Muscle of leg (tissue), 11 donors: ENCODE data around the gene EIF4G3. TPM values are rescaled to one million over a fixed set of nuclear protein-coding genes. Genes with fewer than 3 reads are reported as not detected.

Source experiments
- DNase-seq: peaks from one replicate; pipeline ENCODE4 v3.0.0; 2013
- H3K27ac ChIP-seq: one replicate; pipeline ENCODE4 v1.5.1; 2013; ENCODE audit warnings: mild to moderate bottlenecking, low read length, control low read depth
- H3K27me3 ChIP-seq: one replicate; pipeline ENCODE4 v1.6.1; 2013; ENCODE audit warnings: low read length; ENCODE audit not compliant: control insufficient read depth, insufficient read depth
- H3K36me3 ChIP-seq: one replicate; pipeline ENCODE4 v1.6.1; 2013; ENCODE audit warnings: low read length; ENCODE audit not compliant: control insufficient read depth, insufficient read depth
- H3K4me1 ChIP-seq: one replicate; pipeline ENCODE4 v1.6.1; 2013; ENCODE audit warnings: low read length; ENCODE audit not compliant: control insufficient read depth, insufficient read depth
- H3K4me3 ChIP-seq: one replicate; pipeline ENCODE4 v1.5.1; 2013; ENCODE audit warnings: low read length, control low read depth
- H3K9me3 ChIP-seq: replicated peaks from 2 replicates; pipeline ENCODE4 v1.6.1; 2013; ENCODE audit warnings: low read depth, low read length; ENCODE audit not compliant: control insufficient read depth
- WGBS: methylation state at CpG from one replicate; pipeline ENCODE4 v1.1.5; 2013; ENCODE audit warnings: missing lambda C conversion rate; ENCODE audit not compliant: insufficient coverage; 5-methylcytosine and 5-hydroxymethylcytosine counted together
- polyA plus RNA-seq, 8 donors: library from polyadenylated mRNA; unstranded; fragments of 120-200 nt; gene quantifications; one replicate each; pipeline versions ENCODE4 v1.2.1 to v1.2.3, GENCODE V29; 2013; ENCODE audit warnings: inconsistent platforms in 1 of 8, low replicate concordance in 1 of 8; ENCODE audit not compliant: insufficient read length in 8 of 8, insufficient read depth in 1 of 8
- total RNA-seq: library from RNA; stranded (reverse); fragments of 120-200 nt; gene quantifications from one replicate; pipeline ENCODE4 v1.2.4, GENCODE V29; 2013

Gene EIF4G3
- total and polyA plus RNA-seq, 9 donors, result 23.4 to 42.0 (median 34.0) TPM

DNA sequence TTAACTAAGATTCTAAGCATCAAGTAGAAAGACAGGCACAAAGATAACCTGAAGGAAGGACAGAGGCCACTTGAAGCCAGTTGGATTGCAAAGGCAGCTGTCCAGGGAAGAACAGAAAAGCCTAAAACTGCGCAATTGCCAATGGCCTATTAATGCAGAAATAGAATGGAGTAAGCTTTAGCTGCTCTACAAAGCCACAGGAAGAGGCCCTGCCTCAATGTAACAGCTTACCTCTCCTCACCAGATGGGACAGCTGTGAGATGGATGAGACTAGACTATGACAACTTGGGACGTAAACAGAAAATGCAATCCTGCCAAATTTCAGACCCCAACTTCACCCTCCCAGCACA lies 176.5 kb downstream of the EIF4G3 start:
- Histone ChIP-seq H3K36me3 (no peaks in the 10 kb centered on the region), H3K4me1 (peaks cover 2% of the 10 kb centered on the region), H3K27me3 (no peaks in the 10 kb centered on the region), H3K9me3 (no peaks in the 10 kb centered on the region), H3K4me3 (no peak overlapping the region), H3K27ac (no peak overlapping the region)
- WGBS, result no CpG with 5 or more reads among the region's 2 CpGs
- no peak for DNase-seq

DNA sequence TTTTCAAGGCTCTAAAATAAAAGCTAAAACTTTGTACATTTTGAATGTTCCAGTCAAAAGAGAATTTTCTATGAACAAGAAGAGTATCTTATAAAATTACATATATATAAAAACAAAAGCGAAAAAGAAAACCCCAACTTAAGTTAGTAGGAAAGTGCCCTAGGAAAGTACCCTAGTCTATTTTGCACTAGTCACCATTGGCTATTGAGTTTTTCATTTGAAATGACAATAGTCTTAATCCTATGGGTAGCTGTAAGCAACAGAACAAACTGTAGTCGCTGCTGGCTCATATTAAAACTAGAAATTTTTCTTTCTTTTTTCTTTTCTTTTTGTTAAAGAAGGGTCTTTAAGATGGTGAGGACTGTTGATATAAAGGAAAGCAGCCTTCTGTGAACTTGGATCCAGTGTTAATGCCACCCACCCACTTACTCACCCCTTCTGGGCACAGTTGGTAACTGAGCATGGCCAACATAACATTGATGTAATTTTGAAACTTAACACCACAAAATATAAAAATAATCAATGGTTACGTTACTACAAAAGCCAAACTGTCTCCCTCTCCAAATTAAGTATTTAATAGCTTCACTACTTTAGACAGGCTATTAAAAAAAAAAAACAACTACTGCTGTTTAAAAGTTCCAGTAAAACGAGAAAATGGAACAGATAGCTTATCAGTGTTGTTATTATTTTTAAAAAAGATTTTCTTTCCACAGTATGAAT lies 177.0 kb downstream of the EIF4G3 start:
- Histone ChIP-seq H3K27me3 (no peaks in the 10 kb centered on the region), H3K9me3 (no peaks in the 10 kb centered on the region), H3K4me1 (peaks cover 2% of the 10 kb centered on the region), H3K36me3 (no peaks in the 10 kb centered on the region), H3K27ac (no peak overlapping the region), H3K4me3 (no peak overlapping the region)
- DNase-seq, result no peak
- WGBS, result no CpG with 5 or more reads among the region's 4 CpGs

DNA sequence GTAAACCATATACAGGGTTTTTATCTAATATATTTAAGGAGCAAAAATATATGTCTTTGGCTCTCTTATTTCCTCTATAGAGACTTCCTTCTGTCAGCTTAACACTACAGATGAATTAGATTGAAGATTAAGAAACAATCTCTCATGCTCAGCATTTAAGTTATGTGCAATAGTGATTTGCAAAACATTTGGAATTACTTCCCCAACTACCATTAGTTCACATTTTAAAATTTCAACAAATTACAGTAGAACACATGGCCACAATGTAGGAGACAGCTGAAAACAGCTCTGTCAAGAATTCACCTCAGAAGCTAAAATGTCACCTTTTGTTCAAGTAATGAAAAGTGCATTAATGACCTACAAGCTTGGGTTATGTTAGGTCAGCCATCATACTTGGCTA lies 177.9 kb downstream of the EIF4G3 start:
- H3K27ac ChIP-seq, result no peak overlapping the region
- H3K4me3 ChIP-seq, result no peak overlapping the region
- DNase-seq, result no peak
- no peaks in the 10 kb centered on the region for H3K27me3 ChIP-seq
- H3K36me3 ChIP-seq, result no peaks in the 10 kb centered on the region
- peaks cover 2% of the 10 kb centered on the region for H3K4me1 ChIP-seq
- no peaks in the 10 kb centered on the region for H3K9me3 ChIP-seq

DNA sequence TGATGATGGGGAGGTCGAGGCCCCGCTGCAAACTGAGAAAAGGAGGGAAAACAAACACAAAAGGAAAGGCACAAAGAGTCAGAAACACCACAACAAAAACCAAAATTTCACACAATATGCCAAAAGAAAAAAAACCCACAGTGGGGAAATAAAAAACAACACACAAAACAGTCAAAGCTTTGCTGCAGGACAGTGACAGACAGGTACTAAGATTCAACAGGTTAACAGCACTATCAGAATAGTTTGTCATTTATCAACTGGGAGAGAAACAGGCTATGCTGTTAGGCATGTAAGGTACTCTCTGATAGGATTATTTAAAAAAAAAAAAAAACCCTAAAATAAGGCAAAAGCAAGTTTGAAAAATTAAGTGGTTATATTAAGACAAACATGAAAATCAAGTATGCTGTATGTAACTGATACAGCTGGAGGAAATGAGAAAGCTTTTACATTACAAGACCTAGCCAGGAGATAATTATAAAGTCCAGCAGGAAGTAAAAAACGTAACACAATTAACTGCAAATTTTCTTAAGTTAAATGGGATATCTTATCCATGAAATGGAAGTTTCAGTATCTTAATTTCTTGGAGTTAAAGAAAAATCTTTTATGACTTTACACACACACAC lies 179.0 kb downstream of the EIF4G3 start:
- DNase-seq, result no peak
- no peaks in the 10 kb centered on the region for H3K27me3 ChIP-seq
- no peaks in the 10 kb centered on the region for H3K9me3 ChIP-seq
- WGBS, result no CpG with 5 or more reads among the region's 3 CpGs
- H3K4me3 ChIP-seq, result no peak overlapping the region
- no peaks in the 10 kb centered on the region for H3K36me3 ChIP-seq
- peaks cover 2% of the 10 kb centered on the region for H3K4me1 ChIP-seq
- H3K27ac ChIP-seq, result no peak overlapping the region

DNA sequence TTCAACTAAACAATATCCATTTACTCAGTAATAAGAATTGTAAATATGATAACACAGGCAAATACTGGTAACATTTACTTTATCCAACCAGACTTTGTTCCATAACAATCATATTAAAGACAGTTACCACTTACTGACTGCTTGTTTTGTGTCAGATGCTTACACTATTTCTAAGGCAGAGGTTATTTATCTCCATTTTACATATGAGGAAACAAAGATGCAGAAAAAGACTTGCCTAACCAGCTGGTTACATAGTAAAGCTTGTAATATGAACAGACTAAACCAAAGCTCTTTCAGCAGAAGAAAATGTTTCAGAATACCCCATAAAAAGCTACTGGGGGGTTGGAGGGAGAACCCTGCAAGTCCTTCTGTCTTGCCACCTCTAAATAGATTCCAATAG lies 180.1 kb downstream of the EIF4G3 start:
- Histone ChIP-seq H3K27ac (no peak overlapping the region), H3K4me1 (peaks cover 2% of the 10 kb centered on the region), H3K36me3 (no peaks in the 10 kb centered on the region)

DNA sequence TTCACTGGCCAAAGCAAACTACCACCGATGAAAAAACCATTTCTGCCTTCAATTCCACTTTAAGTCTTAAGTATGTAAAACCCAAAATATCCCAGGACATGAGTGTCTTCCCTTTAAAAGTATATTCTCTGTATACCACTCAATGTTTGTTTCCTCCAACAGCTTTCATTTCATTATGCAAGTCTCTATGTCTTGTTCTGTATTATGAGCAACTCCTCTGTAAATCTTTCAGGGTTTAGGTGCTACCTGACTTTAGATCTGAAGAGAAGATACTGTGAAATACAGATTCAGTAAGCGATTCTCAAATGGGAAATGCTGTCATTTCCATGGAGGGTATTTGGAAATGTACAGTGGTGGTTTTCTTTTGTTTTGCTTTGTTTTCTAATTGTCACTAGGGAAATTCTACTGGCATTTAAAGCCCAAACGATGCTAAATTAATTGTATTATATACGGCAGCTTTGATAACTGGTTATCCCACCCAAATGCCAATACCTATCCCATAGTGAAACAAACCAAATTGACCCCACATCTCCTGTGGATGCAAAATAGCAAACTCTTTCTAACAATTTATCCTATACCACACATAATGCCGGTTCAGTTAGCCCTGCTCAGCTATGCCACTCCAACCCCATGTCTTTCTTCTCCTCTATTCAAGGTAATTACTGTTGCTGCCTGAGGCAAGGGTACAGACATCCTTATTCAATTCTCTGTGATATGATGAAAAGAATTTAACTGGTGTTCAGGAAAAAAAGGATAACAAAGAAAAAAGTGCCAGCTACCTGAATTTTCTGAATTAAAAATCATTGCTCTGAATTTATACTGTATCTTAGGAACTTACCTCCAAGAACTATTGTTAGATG lies 182.8 kb downstream of the EIF4G3 start:
- 100% methylated on average over 1 of the region's 5 CpGs for WGBS
- no peak overlapping the region for H3K27ac ChIP-seq

More for the DNA sequence above, 180.1 kb downstream of the EIF4G3 start:
- no peak for DNase-seq
- Histone ChIP-seq H3K9me3 (no peaks in the 10 kb centered on the region), H3K27me3 (no peaks in the 10 kb centered on the region), H3K4me3 (no peak overlapping the region)

DNA sequence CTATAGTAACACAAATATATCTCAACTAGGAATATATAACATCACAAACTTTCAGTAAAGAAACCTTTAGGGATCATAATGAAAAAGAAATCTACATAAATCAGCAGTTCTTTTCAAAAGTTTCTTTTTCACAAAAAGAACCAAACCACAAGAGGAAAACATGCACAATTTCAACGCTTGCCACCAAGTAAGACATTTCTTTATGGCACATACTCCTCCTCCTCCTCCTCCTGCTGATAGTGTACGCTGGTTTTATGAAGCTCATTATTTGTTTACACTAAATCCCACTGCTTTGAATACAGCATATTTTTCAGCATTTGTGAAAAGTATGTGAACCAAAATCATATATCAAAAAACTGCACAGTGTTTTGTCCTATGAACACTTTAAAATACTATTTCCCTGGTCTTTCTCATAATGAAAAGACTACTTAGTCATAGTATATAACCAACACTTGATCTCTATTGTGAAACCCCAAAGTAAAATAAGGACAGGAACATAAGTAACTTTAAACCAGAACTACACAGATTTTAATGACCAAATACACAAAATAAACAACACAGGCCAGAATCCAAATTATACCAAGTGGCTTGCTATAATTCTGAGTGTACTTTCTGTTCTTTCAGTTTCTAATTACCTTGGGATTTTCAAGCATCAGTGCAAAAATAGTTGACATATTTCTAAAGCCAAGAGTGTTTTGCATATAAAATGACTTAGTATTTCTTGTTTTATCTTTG lies 184.2 kb downstream of the EIF4G3 start:
- H3K27ac ChIP-seq, result no peak overlapping the region
- no CpG with 5 or more reads among the region's 2 CpGs for WGBS
- H3K27me3 ChIP-seq, result no peaks in the 10 kb centered on the region
- no peak for DNase-seq
- H3K4me1 ChIP-seq, result no peaks in the 10 kb centered on the region
- H3K36me3 ChIP-seq, result peaks cover 2% of the 10 kb centered on the region
- H3K4me3 ChIP-seq, result no peak overlapping the region
- H3K9me3 ChIP-seq, result no peaks in the 10 kb centered on the region

More for the DNA sequence above, 182.8 kb downstream of the EIF4G3 start:
- Histone ChIP-seq H3K4me1 (no peaks in the 10 kb centered on the region), H3K27me3 (no peaks in the 10 kb centered on the region), H3K36me3 (peaks cover 2% of the 10 kb centered on the region), H3K4me3 (no peak overlapping the region), H3K9me3 (no peaks in the 10 kb centered on the region)
- no peak for DNase-seq

DNA sequence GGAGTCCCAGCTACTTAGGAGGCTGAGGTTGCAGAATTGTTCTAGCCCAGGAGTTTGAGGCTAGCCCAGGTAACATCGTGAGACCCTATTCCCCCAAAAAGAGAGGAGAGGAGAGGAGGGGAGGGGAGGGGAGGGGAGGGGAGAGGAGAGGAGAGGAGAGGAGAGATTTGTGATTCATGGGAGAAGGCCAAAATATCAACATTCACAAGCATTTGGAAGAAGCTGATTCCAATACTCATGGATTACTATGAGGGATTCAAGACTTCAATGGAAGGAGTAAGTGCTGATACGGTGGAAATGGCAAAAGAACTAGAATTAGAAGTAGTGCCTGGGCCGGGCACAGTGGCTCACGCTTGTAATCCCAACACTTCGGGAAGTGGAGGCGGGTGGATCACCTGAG lies 187.8 kb downstream of the EIF4G3 start:
- Histone ChIP-seq H3K27ac (no peak overlapping the region), H3K9me3 (no peaks in the 10 kb centered on the region), H3K27me3 (no peaks in the 10 kb centered on the region), H3K4me1 (no peaks in the 10 kb centered on the region), H3K36me3 (peaks cover 2% of the 10 kb centered on the region), H3K4me3 (no peak overlapping the region)
- DNase-seq, result no peak
- 100% methylated on average over 1 of the region's 6 CpGs for WGBS

DNA sequence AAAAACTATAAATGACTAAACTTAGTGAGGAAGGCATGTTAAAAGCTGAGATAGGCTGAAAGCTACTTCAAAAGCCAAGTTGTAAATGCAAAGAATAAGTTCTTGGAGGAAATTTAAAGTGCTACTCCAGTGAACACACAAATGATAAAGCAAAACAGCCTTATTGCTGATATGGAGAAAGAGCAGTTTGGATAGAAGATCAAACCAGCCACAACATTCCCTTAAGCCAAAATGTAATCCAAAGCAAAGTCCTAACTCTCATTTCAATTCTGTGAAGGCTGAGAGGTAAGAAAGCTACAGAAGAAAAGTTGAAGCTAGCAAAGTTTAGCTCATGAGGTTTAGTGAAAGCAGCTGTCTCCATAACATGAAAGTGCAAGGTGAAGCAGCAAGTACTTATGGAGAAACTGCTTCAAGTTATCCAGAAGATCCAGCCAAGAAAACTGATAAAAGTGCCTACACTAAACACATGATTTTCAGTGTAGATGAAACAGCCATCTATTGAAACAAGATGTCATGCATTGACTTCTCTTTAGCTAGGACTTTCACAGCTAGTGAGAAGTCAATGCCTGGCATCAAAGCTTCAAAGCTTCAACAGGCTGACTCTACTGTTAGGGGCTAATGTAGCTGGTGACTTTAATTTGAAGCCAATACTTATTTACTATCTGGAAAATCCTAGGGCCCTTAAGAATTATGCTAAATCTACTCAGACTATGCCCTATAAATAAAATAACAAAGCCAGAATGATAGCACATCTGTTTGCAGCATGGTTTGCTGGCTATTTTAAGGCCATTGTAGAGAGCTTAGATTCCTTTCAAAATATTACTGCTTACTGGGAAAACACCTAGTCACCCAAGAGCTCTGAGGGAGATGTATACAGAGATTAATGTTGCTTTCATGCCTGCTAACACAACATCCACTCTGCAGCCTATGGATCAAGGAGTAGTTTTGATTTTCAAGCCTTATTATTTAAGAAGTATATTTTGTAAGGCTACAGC lies 188.6 kb downstream of the EIF4G3 start:
- Histone ChIP-seq H3K9me3 (no peaks in the 10 kb centered on the region), H3K4me1 (no peaks in the 10 kb centered on the region), H3K27ac (no peak overlapping the region), H3K27me3 (no peaks in the 10 kb centered on the region), H3K36me3 (peaks cover 2% of the 10 kb centered on the region), H3K4me3 (no peak overlapping the region)
- DNase-seq, result no peak
